ENCODE data around the gene PALM3. TPM values are rescaled to one million over a fixed set of nuclear protein-coding genes. Genes with fewer than 3 reads are reported as not detected.

The PALM3 gene
- total RNA-seq, 2 experiments from 2014 or later = 0.09 TPM; not detected in 1

DNA sequence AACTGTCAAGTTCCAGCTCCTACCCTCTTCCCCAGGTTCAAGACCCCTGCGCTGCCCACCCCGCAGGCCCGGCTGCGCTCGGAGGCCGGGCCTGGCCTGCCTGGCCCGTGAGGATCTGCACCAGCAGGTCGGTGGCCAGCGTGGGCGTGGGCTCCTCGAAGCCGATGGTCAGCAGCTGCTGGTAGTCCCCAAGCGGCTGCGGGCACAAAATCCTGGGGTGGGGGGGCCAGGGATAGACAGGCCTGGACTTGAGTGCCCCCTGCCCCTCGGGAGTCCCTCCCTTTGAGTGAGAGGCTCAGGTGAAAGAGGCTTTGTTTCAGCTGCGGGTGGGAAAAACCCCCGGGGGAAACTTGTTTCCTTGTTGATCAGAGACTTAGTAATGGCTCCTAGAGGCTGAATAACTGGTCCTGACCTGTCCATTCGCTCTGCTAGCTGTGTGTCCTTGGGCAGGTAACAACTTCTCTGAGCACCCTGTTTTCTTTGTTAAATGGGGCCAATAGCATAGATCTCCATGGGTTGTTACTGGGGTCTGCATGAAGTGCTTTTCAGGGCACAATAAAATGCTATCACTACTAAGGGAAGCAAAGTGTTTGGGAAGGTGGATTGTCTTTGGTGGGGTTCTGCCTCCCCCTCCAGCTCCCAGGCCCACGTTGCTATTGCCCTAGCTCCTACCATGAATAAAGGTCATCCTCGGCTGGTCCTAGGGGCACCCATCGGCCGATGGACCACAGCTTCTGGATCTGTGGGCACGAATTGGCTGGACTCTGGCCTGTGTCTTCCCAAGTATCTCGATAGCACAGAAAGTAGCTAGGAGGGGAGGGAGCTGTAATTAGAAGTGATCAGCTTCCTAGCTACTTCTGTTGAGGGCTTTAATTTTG is 20.2 kb upstream of the PALM3 start:
- Histone ChIP-seq H3K9me2 (ENCODE audit: insufficient read depth, low read length) (no peaks in the 10 kb centered on the region), H3K36me3 (ENCODE audit: insufficient read depth, low read length) (peaks cover 20% of the 10 kb centered on the region; the same call in 1 of the 2 replicates), H4K20me1 (ENCODE audit: insufficient read depth, low read length) (no peaks in the 10 kb centered on the region), H3K9me3 (ENCODE audit: low read length) (no peaks in the 10 kb centered on the region), H3K4me2 (ENCODE audit: low read length) (peak overlapping the region; percentile 90), H3K79me2 (ENCODE audit: insufficient read depth, low read depth, low read length) (no peaks in the 10 kb centered on the region), H3K4me1 (ENCODE audit: insufficient read depth, low read length, poor library complexity, severe bottlenecking) (peaks cover 19% of the 10 kb centered on the region), H3K27ac (ENCODE audit: low read depth, low read length, poor library complexity, severe bottlenecking) (no peak overlapping the region), H3K4me3 (ENCODE audit: low read depth, low read length, poor library complexity, severe bottlenecking) (peak overlapping the region; percentile 72), H2AFZ (ENCODE audit: low read length) (peak overlapping the region; percentile 74)
- no TSS peak for BruUV-seq (replicated peaks)
- DNase-seq (ENCODE audit: low spot score) = no peak
- no peak for TF ChIP-seq EZH2phosphoT487 (IDR thresholded peaks at IDR 0.05; ENCODE audit: borderline replicate concordance, low read depth, low read length)
- TF ChIP-seq, protein P1, sequence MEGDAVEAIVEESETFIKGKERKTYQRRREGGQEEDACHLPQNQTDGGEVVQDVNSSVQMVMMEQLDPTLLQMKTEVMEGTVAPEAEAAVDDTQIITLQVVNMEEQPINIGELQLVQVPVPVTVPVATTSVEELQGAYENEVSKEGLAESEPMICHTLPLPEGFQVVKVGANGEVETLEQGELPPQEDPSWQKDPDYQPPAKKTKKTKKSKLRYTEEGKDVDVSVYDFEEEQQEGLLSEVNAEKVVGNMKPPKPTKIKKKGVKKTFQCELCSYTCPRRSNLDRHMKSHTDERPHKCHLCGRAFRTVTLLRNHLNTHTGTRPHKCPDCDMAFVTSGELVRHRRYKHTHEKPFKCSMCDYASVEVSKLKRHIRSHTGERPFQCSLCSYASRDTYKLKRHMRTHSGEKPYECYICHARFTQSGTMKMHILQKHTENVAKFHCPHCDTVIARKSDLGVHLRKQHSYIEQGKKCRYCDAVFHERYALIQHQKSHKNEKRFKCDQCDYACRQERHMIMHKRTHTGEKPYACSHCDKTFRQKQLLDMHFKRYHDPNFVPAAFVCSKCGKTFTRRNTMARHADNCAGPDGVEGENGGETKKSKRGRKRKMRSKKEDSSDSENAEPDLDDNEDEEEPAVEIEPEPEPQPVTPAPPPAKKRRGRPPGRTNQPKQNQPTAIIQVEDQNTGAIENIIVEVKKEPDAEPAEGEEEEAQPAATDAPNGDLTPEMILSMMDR (conservative IDR thresholded peaks at IDR 0.05; ENCODE audit: low read length) = no peak
- ChIA-PET POLR2A (interaction anchor here (1.1 kb wide), 1 partner anchor 130 kb away, joined by 3 read pairs; the partner anchor contains the start of gene DCAF15), CTCF (ENCODE audit: unreplicated experiment) (no interaction called here)
- intact Hi-C loops (cut with micrococcal nuclease; ENCODE audit: unreplicated experiment) = loop anchor here (1.0 kb wide), 1 partner anchor 76 kb away; the partner anchor contains the start of gene RFX1

DNA sequence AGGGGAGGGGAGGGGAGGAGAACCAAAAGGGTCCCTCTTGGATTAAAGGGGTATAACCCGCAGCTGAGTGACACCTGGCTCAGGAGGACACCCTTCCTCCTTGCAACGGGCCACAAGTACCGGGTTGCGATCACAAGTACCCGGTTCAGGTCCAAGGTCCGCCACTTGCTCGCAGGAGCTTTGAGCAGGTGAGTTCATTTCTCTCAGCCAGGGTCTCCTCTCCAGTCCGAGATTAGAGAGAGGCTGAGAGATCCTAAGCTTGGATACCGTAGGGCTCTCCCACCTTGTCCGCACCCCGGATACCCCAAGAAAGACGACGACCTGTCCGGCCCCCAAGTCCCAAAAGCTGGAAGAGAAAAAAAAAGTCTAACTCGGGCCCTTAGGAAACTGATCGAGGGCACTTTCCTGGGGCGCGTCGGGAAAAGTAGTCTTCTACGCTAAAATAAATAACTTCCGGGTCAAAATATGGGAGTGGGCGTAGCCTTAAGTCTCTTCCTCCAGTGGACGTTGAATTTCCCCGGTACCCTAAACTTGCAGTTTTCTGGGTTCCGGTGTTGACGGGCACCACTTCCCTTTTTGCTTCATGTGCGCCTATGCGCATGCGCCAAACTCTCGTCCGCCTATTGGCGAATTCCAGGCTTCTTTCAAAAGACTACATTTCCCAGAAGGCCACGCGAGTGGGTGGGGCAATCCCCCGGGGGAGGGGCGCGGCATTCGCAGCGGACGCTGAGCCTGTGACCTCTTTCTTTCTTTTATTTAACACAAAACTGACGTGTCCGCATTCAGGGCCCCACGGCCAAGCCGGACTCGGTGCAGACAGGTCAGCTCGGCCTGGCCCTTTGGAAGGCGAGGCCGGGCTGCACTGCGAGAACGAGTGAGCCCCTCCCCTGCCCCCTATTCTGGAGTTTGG is 19.3 kb upstream of the PALM3 start:
- H3K9me2 ChIP-seq (ENCODE audit: insufficient read depth, low read length) = no peaks in the 10 kb centered on the region
- peak overlapping the region; percentile 54 for H3K27ac ChIP-seq (ENCODE audit: low read depth, low read length, poor library complexity, severe bottlenecking)
- peak overlapping the region; percentile 72 for H3K4me3 ChIP-seq (ENCODE audit: low read depth, low read length, poor library complexity, severe bottlenecking)
- BruUV-seq (replicated peaks) = TSS peak; percentile 84
- no peaks in the 10 kb centered on the region for H3K9me3 ChIP-seq (ENCODE audit: low read length)
- H3K79me2 ChIP-seq (ENCODE audit: insufficient read depth, low read depth, low read length) = no peaks in the 10 kb centered on the region
- no peaks in the 10 kb centered on the region for H4K20me1 ChIP-seq (ENCODE audit: insufficient read depth, low read length)
- intact Hi-C loops (cut with micrococcal nuclease; ENCODE audit: unreplicated experiment) = loop anchor here (1.0 kb wide), 1 partner anchor 75 kb away; the partner anchor contains the start of gene RFX1
- H3K4me1 ChIP-seq (ENCODE audit: insufficient read depth, low read length, poor library complexity, severe bottlenecking) = peaks cover 19% of the 10 kb centered on the region
- H3K4me2 ChIP-seq (ENCODE audit: low read length) = peak overlapping the region; percentile 90
- H3K36me3 ChIP-seq (ENCODE audit: insufficient read depth, low read length) = peaks cover 11% of the 10 kb centered on the region; the same call in 1 of the 2 replicates
- ChIA-PET CTCF (ENCODE audit: unreplicated experiment) (no interaction called here), POLR2A (interaction anchor here (0.6 to 1.1 kb wide), 2 partner anchors 129 to 350 kb away, joined by 3 read pairs; partner anchors contain the start of gene DCAF15)
- TF ChIP-seq, protein P1 (conservative IDR thresholded peaks at IDR 0.05; ENCODE audit: low read length) = no peak
- no peak for TF ChIP-seq EZH2phosphoT487 (IDR thresholded peaks at IDR 0.05; ENCODE audit: borderline replicate concordance, low read depth, low read length)
- peak; percentile 100 for DNase-seq (ENCODE audit: low spot score)
- peak overlapping the region; percentile 74 for H2AFZ ChIP-seq (ENCODE audit: low read length)

Measured in OCI-LY7 (cell line).